Sigmoid colon (tissue), 3 donors: ENCODE data around the gene VMP1.

Source experiments
- CTCF ChIP-seq, 4 experiments: fragments of 450-650 bp in 3 of 4; fragments of 200-600 bp in 1 of 4; IDR thresholded peaks; one replicate each; pipeline ENCODE4 v1.5.1; 2016 to 2019; ENCODE audit warnings: antibody characterized with exemption in 4 of 4, mild to moderate bottlenecking in 3 of 4, moderate library complexity in 2 of 4
- POLR2A ChIP-seq, 2 donors: fragments of 450-650 bp; IDR thresholded peaks; one replicate each; pipeline ENCODE4 v1.6.1; 2016; ENCODE audit warnings: antibody characterized with exemption in 2 of 2, mild to moderate bottlenecking in 2 of 2, moderate library complexity in 2 of 2

GRCh38 chr17:59675231-59675630 lies 32.2 kb upstream of the VMP1 start:
- no peak for TF ChIP-seq CTCF (IDR thresholded peaks at IDR 0.05)
- no peak for TF ChIP-seq POLR2A (IDR thresholded peaks at IDR 0.05)
